ENCODE data around the gene EHMT1.

EHMT1 gene

GRCh38 chr9:137606734-137607138 is 12.1 kb upstream of the EHMT1 start:
- Histone ChIP-seq H3K36me3 (ENCODE audit: control insufficient read depth in 2 of 2, insufficient read depth in 2 of 2, low read length in 2 of 2) (no peaks in the 10 kb centered on the region), H3K27ac (ENCODE audit: low read length) (no peak overlapping the region), H3K9me3 (ENCODE audit: control insufficient read depth in 2 of 2, low read length in 2 of 2) (no peaks in the 10 kb centered on the region), H3K4me3 (ENCODE audit: low read length in 2 of 2) (peak overlapping the region; percentile 60 to 76), H3K27me3 (ENCODE audit: control insufficient read depth in 1 of 2, insufficient read depth in 2 of 2, low read length in 2 of 2) (no peaks in the 10 kb centered on the region), H3K4me1 (ENCODE audit: control insufficient read depth, insufficient read depth, low read length) (peaks cover 29% of the 10 kb centered on the region), H3K9ac (ENCODE audit: low read length in 2 of 2) (peak overlapping the region; percentile 42 to 62)

DNA sequence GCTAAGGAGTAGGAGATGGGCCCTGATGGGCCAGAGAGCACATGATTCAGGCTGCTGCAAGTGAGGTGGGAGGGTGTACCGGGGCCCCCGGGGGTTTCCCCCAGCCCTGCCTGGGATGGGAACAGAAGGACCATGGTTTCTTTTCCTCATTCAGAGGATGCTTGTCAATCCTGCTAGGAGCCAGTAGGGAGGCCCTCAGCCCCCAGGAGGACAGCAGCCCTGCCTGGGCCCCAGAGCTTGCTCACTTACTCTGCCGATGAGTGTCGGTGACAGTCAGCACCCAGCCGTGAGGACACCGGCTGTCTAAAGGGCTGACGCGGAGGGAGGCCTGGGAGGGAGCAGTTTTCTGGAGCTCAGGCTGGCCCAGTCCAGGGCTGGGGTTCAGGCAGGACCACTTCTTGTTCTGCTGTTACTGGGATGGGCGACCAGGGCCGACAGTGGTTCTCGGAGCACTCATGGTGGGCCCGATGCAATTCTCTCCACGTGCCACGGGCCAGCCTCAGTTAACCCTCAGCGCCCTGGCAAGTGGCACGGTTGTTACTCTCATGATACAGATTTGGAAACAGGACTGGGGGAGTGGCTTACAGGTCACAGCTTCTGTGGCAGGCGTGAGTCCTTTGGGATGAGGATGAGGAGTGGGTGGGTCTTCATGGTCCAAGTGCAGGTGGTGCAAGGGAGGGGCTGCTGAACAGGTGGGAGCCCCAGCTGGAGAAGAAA is 11.5 kb upstream of the EHMT1 start:
- no peaks in the 10 kb centered on the region for H3K9me3 ChIP-seq (ENCODE audit: control insufficient read depth in 2 of 2, low read length in 2 of 2)
- H3K4me3 ChIP-seq (ENCODE audit: low read length in 2 of 2), result peak overlapping the region in 1 of 2 donors; percentile 76
- no peaks in the 10 kb centered on the region for H3K36me3 ChIP-seq (ENCODE audit: control insufficient read depth in 2 of 2, insufficient read depth in 2 of 2, low read length in 2 of 2)
- H3K27ac ChIP-seq (ENCODE audit: low read length), result no peak overlapping the region
- no peaks in the 10 kb centered on the region for H3K27me3 ChIP-seq (ENCODE audit: control insufficient read depth in 1 of 2, insufficient read depth in 2 of 2, low read length in 2 of 2)
- peaks cover 35% of the 10 kb centered on the region for H3K4me1 ChIP-seq (ENCODE audit: control insufficient read depth, insufficient read depth, low read length)
- no peak overlapping the region for H3K9ac ChIP-seq (ENCODE audit: low read length in 2 of 2)

GRCh38 chr9:137610944-137611343 is 7.9 kb upstream of the EHMT1 start:
- peaks cover 0 to 10% of the 10 kb centered on the region in 2 donors for H3K36me3 ChIP-seq (ENCODE audit: control insufficient read depth in 2 of 2, insufficient read depth in 2 of 2, low read length in 2 of 2)
- no peak overlapping the region for H3K27ac ChIP-seq (ENCODE audit: low read length)
- no peak overlapping the region for H3K4me3 ChIP-seq (ENCODE audit: low read length in 2 of 2)
- H3K4me1 ChIP-seq (ENCODE audit: control insufficient read depth, insufficient read depth, low read length), result peaks cover 34% of the 10 kb centered on the region
- no peaks in the 10 kb centered on the region for H3K9me3 ChIP-seq (ENCODE audit: control insufficient read depth in 2 of 2, low read length in 2 of 2)
- H3K9ac ChIP-seq (ENCODE audit: low read length in 2 of 2), result no peak overlapping the region
- no peaks in the 10 kb centered on the region for H3K27me3 ChIP-seq (ENCODE audit: control insufficient read depth in 1 of 2, insufficient read depth in 2 of 2, low read length in 2 of 2)

- Histone ChIP-seq H3K9me3 (ENCODE audit: control insufficient read depth in 2 of 2, low read length in 2 of 2) (no peaks in the 10 kb centered on the region), H3K36me3 (ENCODE audit: control insufficient read depth in 2 of 2, insufficient read depth in 2 of 2, low read length in 2 of 2) (peaks cover 0 to 12% of the 10 kb centered on the region in 2 donors), H3K27ac (ENCODE audit: low read length) (no peak overlapping the region), H3K4me1 (ENCODE audit: control insufficient read depth, insufficient read depth, low read length) (peaks cover 24% of the 10 kb centered on the region), H3K4me3 (ENCODE audit: low read length in 2 of 2) (no peak overlapping the region), H3K9ac (ENCODE audit: low read length in 2 of 2) (peak overlapping the region in 1 of 2 donors; percentile 27), H3K27me3 (ENCODE audit: control insufficient read depth in 1 of 2, insufficient read depth in 2 of 2, low read length in 2 of 2) (no peaks in the 10 kb centered on the region)
Measured at GRCh38 chr9:137611623-137612609, 6.9 kb upstream of the EHMT1 start.

- no peaks in the 10 kb centered on the region for H3K27me3 ChIP-seq (ENCODE audit: control insufficient read depth in 1 of 2, insufficient read depth in 2 of 2, low read length in 2 of 2)
- H3K9ac ChIP-seq (ENCODE audit: low read length in 2 of 2), result no peak overlapping the region
- peaks cover 0 to 12% of the 10 kb centered on the region in 2 donors for H3K36me3 ChIP-seq (ENCODE audit: control insufficient read depth in 2 of 2, insufficient read depth in 2 of 2, low read length in 2 of 2)
- H3K4me3 ChIP-seq (ENCODE audit: low read length in 2 of 2), result no peak overlapping the region
- no peaks in the 10 kb centered on the region for H3K9me3 ChIP-seq (ENCODE audit: control insufficient read depth in 2 of 2, low read length in 2 of 2)
- H3K4me1 ChIP-seq (ENCODE audit: control insufficient read depth, insufficient read depth, low read length), result peaks cover 20% of the 10 kb centered on the region
- H3K27ac ChIP-seq (ENCODE audit: low read length), result no peak overlapping the region
Measured at GRCh38 chr9:137612741-137613142, 6.1 kb upstream of the EHMT1 start.

DNA sequence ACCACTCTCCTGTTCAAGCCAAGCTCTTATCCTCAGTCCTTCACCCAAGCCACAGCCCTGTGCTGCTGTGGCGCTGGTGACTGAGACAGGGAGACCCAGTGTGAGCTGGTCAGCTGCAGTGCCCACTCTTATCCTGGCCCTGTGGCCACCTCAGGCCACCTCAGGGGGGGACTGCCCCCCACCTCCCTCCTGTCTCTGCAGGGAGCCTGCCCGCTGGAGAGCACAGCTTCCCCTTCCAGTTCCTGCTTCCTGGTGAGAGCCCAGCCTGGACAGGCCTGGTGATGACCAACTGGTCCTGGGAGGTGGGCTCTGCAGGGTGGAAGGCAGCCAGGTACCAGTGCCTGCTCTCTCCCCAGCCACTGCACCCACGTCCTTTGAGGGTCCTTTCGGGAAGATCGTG is 5.5 kb upstream of the EHMT1 start:
- Histone ChIP-seq H3K9me3 (ENCODE audit: control insufficient read depth in 2 of 2, low read length in 2 of 2) (no peaks in the 10 kb centered on the region), H3K27me3 (ENCODE audit: control insufficient read depth in 1 of 2, insufficient read depth in 2 of 2, low read length in 2 of 2) (no peaks in the 10 kb centered on the region), H3K36me3 (ENCODE audit: control insufficient read depth in 2 of 2, insufficient read depth in 2 of 2, low read length in 2 of 2) (peaks cover 0 to 12% of the 10 kb centered on the region in 2 donors), H3K4me1 (ENCODE audit: control insufficient read depth, insufficient read depth, low read length) (peaks cover 24% of the 10 kb centered on the region), H3K4me3 (ENCODE audit: low read length in 2 of 2) (no peak overlapping the region), H3K9ac (ENCODE audit: low read length in 2 of 2) (no peak overlapping the region), H3K27ac (ENCODE audit: low read length) (no peak overlapping the region)

DNA sequence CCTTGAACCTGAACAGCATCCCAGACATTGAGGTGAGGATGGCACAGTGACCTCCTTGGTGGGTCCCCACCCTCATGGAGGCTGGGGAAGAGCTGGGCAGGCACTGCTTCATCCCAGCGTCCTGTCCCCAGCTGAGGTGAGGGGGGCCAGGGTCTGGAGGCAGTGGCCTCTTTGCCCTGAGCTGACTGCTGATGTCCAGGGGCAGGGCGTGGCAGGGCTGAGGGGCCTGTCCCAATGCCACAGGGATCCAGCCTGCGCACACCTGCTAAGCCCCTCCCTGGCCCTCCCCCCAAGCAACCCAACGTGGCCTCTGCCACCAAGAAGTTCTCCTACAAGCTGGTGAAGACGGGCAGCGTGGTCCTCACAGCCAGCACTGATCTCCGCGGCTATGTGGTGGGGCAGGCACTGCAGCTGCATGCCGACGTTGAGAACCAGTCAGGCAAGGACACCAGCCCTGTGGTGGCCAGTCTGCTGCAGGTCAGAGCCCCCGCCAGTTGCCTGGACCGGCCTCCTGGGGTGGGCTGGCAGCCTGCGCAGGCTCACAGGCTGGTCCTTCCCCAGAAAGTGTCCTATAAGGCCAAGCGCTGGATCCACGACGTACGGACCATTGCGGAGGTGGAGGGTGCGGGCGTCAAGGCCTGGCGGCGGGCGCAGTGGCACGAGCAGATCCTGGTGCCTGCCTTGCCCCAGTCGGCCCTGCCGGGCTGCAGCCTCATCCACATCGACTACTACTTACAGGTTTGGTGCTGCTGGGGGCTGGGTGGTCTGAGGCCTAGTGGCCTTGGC is 4.9 kb upstream of the EHMT1 start:
- Histone ChIP-seq H3K27ac (ENCODE audit: low read length) (no peak overlapping the region), H3K4me3 (ENCODE audit: low read length in 2 of 2) (no peak overlapping the region), H3K9ac (ENCODE audit: low read length in 2 of 2) (no peak overlapping the region), H3K9me3 (ENCODE audit: control insufficient read depth in 2 of 2, low read length in 2 of 2) (no peaks in the 10 kb centered on the region), H3K4me1 (ENCODE audit: control insufficient read depth, insufficient read depth, low read length) (peaks cover 24% of the 10 kb centered on the region), H3K36me3 (ENCODE audit: control insufficient read depth in 2 of 2, insufficient read depth in 2 of 2, low read length in 2 of 2) (peaks cover 0 to 12% of the 10 kb centered on the region in 2 donors), H3K27me3 (ENCODE audit: control insufficient read depth in 1 of 2, insufficient read depth in 2 of 2, low read length in 2 of 2) (no peaks in the 10 kb centered on the region)

DNA sequence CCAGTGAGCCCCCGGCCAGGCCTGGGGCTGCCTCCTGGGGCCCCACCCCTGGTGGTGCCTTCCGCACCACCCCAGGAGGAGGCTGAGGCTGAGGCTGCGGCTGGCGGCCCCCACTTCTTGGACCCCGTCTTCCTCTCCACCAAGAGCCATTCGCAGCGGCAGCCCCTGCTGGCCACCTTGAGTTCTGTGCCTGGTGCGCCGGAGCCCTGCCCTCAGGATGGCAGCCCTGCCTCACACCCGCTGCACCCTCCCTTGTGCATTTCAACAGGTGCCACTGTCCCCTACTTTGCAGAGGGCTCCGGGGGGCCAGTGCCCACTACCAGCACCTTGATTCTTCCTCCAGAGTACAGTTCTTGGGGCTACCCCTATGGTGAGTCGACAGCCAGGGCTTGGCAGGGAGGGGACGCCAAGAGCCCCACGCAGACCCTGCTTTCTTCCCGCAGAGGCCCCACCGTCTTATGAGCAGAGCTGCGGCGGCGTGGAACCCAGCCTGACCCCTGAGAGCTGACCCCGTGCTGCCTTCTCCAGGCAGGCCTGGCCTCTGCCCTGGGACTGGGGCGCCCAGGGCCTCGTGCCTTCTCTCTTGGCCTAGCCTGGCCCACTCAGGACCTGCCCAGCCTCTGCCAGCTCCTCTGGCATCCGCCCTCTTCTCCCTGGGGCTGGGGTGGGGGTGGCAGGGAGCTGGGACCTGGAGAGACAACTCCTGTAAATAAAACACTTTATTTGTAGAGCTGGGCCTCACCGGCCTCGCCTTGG is 4.0 kb upstream of the EHMT1 start:
- Histone ChIP-seq H3K27me3 (ENCODE audit: control insufficient read depth in 1 of 2, insufficient read depth in 2 of 2, low read length in 2 of 2) (no peaks in the 10 kb centered on the region), H3K9me3 (ENCODE audit: control insufficient read depth in 2 of 2, low read length in 2 of 2) (no peaks in the 10 kb centered on the region), H3K4me1 (ENCODE audit: control insufficient read depth, insufficient read depth, low read length) (peaks cover 29% of the 10 kb centered on the region), H3K9ac (ENCODE audit: low read length in 2 of 2) (no peak overlapping the region), H3K36me3 (ENCODE audit: control insufficient read depth in 2 of 2, insufficient read depth in 2 of 2, low read length in 2 of 2) (peaks cover 0 to 12% of the 10 kb centered on the region in 2 donors), H3K27ac (ENCODE audit: low read length) (no peak overlapping the region), H3K4me3 (ENCODE audit: low read length in 2 of 2) (no peak overlapping the region)

DNA sequence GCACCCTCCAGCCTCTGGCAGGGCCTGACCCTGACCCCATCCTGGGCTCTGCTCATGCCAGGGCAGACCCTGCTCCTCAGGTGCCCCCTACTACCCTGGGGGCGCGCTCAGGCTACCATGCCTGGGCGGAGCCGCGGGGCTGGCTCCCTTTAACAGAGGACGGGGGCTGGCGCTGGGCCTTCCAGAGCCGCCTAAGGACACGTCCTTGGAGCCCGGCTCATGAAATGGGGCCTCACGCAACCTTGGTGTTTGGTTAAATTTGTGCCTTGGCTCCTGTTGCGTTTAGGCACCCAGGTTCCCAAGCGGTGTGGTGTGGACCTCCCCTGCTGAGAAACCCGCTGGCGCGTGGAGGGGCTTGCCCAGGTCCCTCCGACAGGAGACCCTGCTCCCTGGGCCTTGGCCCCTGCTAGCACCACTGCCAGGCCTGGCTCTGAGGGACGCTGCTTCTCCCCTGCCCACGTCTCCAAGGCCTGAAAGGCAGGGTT is 3.4 kb upstream of the EHMT1 start:
- Histone ChIP-seq H3K36me3 (ENCODE audit: control insufficient read depth in 2 of 2, insufficient read depth in 2 of 2, low read length in 2 of 2) (peaks cover 0 to 12% of the 10 kb centered on the region in 2 donors), H3K4me3 (ENCODE audit: low read length in 2 of 2) (no peak overlapping the region), H3K27ac (ENCODE audit: low read length) (no peak overlapping the region), H3K27me3 (ENCODE audit: control insufficient read depth in 1 of 2, insufficient read depth in 2 of 2, low read length in 2 of 2) (no peaks in the 10 kb centered on the region), H3K9me3 (ENCODE audit: control insufficient read depth in 2 of 2, low read length in 2 of 2) (no peaks in the 10 kb centered on the region), H3K9ac (ENCODE audit: low read length in 2 of 2) (no peak overlapping the region), H3K4me1 (ENCODE audit: control insufficient read depth, insufficient read depth, low read length) (peaks cover 35% of the 10 kb centered on the region)

Measured in stomach smooth muscle (tissue), 2 donors.